ENCODE data around the gene FERD3L.

FERD3L gene

DNA sequence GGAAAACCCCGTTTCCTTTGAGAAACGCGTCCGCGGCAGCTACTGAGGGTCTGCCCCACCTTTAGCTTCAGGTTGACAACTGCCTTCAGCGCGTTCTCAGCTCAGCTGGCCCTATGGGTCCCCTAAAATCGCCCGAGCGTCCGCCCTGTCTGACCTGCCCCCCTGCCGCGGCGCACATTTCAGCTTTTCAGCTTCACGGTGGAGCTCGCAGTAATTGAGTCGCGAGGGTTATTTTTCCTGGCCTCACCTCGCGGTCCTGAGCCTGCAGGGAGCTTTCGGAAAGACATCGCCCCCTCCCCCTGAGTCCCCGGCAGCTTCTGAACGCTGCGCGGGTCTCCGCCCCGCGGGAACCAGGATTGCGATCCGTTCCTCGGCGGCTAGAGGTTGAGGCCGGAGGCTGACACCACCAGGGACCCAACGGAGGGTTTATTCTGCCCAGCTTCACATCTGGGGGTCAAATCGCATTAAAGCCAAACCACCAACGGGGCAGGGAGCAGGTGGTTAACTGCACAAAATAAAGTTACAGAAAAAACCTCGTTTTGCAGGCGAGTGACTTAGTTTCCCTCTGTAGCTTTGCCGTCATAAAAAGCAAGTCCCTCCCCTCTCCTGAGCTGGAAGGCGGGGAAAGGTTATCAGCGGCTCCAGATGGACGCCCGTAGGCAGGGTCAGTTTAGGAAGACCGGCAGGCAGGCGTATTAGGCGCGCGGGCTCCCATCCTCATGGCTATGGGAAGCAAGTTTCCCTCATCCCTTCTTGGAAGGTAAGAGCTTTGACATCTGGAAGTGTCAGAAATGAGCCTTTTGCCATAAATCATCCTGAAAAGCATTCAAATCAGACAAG, 38.8 kb downstream of the FERD3L start:
- peak overlapping the region; percentile 49 for H3K4me3 ChIP-seq (ENCODE audit: low read depth, low read length)
- TF ChIP-seq, protein P1, sequence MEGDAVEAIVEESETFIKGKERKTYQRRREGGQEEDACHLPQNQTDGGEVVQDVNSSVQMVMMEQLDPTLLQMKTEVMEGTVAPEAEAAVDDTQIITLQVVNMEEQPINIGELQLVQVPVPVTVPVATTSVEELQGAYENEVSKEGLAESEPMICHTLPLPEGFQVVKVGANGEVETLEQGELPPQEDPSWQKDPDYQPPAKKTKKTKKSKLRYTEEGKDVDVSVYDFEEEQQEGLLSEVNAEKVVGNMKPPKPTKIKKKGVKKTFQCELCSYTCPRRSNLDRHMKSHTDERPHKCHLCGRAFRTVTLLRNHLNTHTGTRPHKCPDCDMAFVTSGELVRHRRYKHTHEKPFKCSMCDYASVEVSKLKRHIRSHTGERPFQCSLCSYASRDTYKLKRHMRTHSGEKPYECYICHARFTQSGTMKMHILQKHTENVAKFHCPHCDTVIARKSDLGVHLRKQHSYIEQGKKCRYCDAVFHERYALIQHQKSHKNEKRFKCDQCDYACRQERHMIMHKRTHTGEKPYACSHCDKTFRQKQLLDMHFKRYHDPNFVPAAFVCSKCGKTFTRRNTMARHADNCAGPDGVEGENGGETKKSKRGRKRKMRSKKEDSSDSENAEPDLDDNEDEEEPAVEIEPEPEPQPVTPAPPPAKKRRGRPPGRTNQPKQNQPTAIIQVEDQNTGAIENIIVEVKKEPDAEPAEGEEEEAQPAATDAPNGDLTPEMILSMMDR (IDR thresholded peaks at IDR 0.05; ENCODE audit: low read depth, low read length), result no peak
- DNase-seq (ENCODE audit: low read depth, low spot score), result peak; percentile 41
- in situ Hi-C loops (cut with HindIII; ENCODE audit: low sequenced_read_pairs), result no loop called here

DNA sequence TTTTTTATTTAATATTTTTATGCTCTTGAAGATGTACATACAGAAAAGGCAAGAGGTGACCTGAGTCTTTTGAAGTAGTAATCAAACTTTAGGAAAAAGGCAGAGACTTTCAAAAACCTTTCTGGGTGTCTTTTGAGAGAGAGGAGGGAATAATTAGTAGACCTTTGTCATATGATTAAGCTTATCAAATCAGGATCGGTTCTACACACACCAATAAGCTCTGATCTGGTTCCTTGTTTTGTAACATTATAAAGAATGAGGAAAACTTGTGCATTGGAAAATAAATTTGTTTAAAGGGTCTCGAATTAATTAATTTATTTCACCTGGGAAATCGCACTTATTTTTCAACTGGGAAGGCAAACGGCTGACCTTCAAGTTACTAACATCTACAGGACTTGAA, 39.7 kb downstream of the FERD3L start:
- DNase-seq (ENCODE audit: low read depth, low spot score), result no peak
- TF ChIP-seq, protein P1 (IDR thresholded peaks at IDR 0.05; ENCODE audit: low read depth, low read length), result no peak
- in situ Hi-C loops (cut with HindIII; ENCODE audit: low sequenced_read_pairs), result no loop called here
- no peak overlapping the region for H3K4me3 ChIP-seq (ENCODE audit: low read depth, low read length)

DNA sequence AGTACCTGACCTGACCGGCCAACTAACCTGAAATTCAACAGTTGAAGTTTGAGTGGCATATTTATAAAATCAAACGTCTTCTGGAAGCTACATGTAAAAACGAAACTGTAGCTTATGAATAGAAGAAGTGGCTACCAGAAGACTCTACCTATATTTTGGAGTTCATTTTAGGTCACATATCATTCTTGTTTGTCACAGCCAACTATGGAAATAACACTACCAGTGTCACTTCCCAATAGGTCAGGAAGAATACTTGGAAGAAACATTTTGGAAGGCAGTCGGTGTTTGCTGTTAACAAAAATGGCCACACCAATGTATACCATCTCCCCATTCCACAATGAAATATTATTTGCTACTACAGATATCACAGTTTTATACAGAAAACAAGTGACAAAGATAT, 40.4 kb downstream of the FERD3L start:
- TF ChIP-seq, protein P1 (IDR thresholded peaks at IDR 0.05; ENCODE audit: low read depth, low read length), result no peak
- H3K4me3 ChIP-seq (ENCODE audit: low read depth, low read length), result no peak overlapping the region
- in situ Hi-C loops (cut with HindIII; ENCODE audit: low sequenced_read_pairs), result no loop called here
- DNase-seq (ENCODE audit: low read depth, low spot score), result no peak

DNA sequence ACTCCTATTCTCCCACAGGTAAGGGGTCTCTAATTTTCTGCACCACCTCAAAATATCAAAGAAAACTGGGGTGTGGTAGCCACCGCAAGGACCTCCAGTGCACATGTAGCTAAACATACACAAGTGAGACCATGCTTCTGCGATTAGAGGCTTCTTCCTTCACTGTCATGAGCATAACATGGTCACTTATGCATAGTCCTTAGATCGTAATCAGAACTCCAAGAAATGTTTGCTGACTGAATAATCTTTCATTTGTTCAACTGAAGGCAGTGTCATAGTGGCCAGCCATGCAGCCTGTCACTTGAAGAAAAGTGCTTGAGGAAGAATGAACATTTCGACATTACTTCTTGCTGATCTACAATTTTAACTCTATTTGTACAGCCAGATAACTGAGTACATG, 42.3 kb downstream of the FERD3L start:
- TF ChIP-seq, protein P1 (IDR thresholded peaks at IDR 0.05; ENCODE audit: low read depth, low read length), result no peak
- in situ Hi-C loops (cut with HindIII; ENCODE audit: low sequenced_read_pairs), result no loop called here
- DNase-seq (ENCODE audit: low read depth, low spot score), result no peak
- no peak overlapping the region for H3K4me3 ChIP-seq (ENCODE audit: low read depth, low read length)

DNA sequence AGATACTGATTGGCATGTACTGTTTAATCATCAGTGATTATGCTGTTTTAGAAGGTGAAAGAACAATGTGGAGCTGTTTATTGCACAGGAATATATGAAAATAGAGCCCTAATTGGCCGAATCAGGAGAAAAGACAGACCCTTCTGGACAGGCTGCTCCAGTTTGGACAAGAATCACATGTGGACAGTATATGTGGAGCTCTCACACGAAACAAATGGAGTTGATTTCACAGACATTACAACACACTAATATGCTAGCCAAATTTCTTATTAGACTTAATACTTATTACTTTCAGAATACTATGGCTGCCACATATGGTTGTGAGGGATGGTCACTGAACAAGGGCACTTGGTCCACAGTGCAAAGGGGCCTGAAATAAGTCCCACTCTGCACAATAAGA, 43.3 kb downstream of the FERD3L start:
- in situ Hi-C loops (cut with HindIII; ENCODE audit: low sequenced_read_pairs), result no loop called here
- H3K4me3 ChIP-seq (ENCODE audit: low read depth, low read length), result no peak overlapping the region
- DNase-seq (ENCODE audit: low read depth, low spot score), result no peak
- TF ChIP-seq, protein P1 (IDR thresholded peaks at IDR 0.05; ENCODE audit: low read depth, low read length), result no peak

DNA sequence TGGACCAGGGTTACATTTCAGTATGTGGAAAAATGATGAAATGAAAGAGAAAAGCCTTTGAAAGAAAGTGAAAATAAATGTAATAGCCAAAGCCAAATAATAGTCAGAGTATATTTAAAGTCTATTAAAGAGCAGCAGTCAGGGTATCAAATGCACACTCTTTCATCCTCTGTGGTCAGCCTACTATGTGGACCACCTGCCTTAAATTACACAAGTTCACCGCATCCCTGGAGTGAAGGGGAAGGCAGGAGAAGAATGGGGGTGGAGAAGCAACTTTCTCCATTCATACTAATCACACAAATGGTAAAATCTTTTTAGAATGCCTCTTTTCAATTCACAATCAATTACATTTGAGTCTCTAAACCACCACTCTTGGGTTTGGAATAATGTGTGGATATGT, 43.7 kb downstream of the FERD3L start:
- DNase-seq (ENCODE audit: low read depth, low spot score), result no peak
- TF ChIP-seq, protein P1 (IDR thresholded peaks at IDR 0.05; ENCODE audit: low read depth, low read length), result no peak
- in situ Hi-C loops (cut with HindIII; ENCODE audit: low sequenced_read_pairs), result no loop called here
- H3K4me3 ChIP-seq (ENCODE audit: low read depth, low read length), result no peak overlapping the region

Data from astrocyte of the spinal cord (primary cell).